ENCODE results near the gene FAM217B. TPM values are rescaled to one million over a fixed set of nuclear protein-coding genes. Genes with fewer than 3 reads are reported as not detected.

FAM217B gene
- total and polyA plus RNA-seq, 2 of the 8 experiments (the other 6 are each of a cell fraction or from before 2014, with no cell fraction given): 5.4 to 28.5 TPM

- no peak overlapping the region for H3K14ac ChIP-seq (ENCODE audit: insufficient read length)
- H2BK20ac ChIP-seq (ENCODE audit: low read length): no peak overlapping the region
- no peak overlapping the region for H2AFZ ChIP-seq (ENCODE audit: low read length)
- no peak overlapping the region for H4K8ac ChIP-seq (ENCODE audit: extremely low read depth, insufficient read depth, low read length)
- H2BK15ac ChIP-seq (ENCODE audit: low read length): no peak overlapping the region
- no peak overlapping the region for H2BK5ac ChIP-seq (ENCODE audit: low read depth, low read length)
- no peak overlapping the region for H4K5ac ChIP-seq (ENCODE audit: insufficient read length, low read depth, low read length)
- no peak overlapping the region for H3K4ac ChIP-seq (replicated peaks; ENCODE audit: insufficient read length, low read depth, low read length)
- DNase-seq (ENCODE audit: low read depth in 1 of 2, low spot score in 2 of 2): no peak
- H3K27me3 ChIP-seq (replicated peaks in 1 of 4; ENCODE audit: control insufficient read depth in 3 of 4, extremely low read depth in 1 of 4, insufficient read depth in 3 of 4, low read length in 3 of 4): peaks cover 0 to 1% (median 0%) of the 10 kb centered on the region in 4 experiments; a peak in 1 of 7 replicates
- no peaks in the 10 kb centered on the region for H3K79me1 ChIP-seq (ENCODE audit: low read depth, low read length)
- no peak overlapping the region for H2BK12ac ChIP-seq (ENCODE audit: low read depth, low read length)
- no peak overlapping the region for H3K27ac ChIP-seq (ENCODE audit: low read depth, low read length)
- no peak overlapping the region for H3K56ac ChIP-seq (replicated peaks; ENCODE audit: insufficient read length, low read depth, low read length)
- no peak overlapping the region for H2AK5ac ChIP-seq (ENCODE audit: low read depth, low read length)
- no peaks in the 10 kb centered on the region for H3K79me2 ChIP-seq (ENCODE audit: control insufficient read depth in 1 of 2, insufficient read depth in 2 of 2, low read length in 2 of 2)
- FAIRE-seq: no peak
- no peaks in the 10 kb centered on the region for H3K36me3 ChIP-seq (ENCODE audit: control insufficient read depth in 2 of 4, insufficient read depth in 4 of 4, low read length in 3 of 4)
- no peak overlapping the region for H2BK120ac ChIP-seq (replicated peaks; ENCODE audit: low read depth, low read length)
- no peaks in the 10 kb centered on the region for H4K20me1 ChIP-seq (replicated peaks in 1 of 2; ENCODE audit: control insufficient read depth in 1 of 2, insufficient read depth in 2 of 2, low read length in 2 of 2)
- CTCF ChIA-PET (ENCODE audit: partially characterized antibody): no interaction called here
- WGBS, 2 experiments (ENCODE audit: extremely low coverage in 1 of 2, insufficient coverage in 1 of 2, insufficient read length in 1 of 2, insufficient replicate concordance in 2 of 2, low coverage in 1 of 2, low lambda C conversion rate in 2 of 2, missing lambda C conversion rate in 1 of 2): 71% methylated on average over 1 of the region's 1 CpG; no CpG with 5 or more reads in 1 of the 2 experiments
- no peak overlapping the region for H3K18ac ChIP-seq (ENCODE audit: extremely low read depth, low read length)
- no peak overlapping the region for H4K91ac ChIP-seq (replicated peaks; ENCODE audit: insufficient read length, low read length)
- no peaks in the 10 kb centered on the region for H3K23me2 ChIP-seq (ENCODE audit: low read depth, low read length)
- H3K4me3 ChIP-seq (ENCODE audit: extremely low read depth in 1 of 4, insufficient read depth in 2 of 4, low read depth in 3 of 4, low read length in 4 of 4): no peak overlapping the region
- POLR2A ChIA-PET (ENCODE audit: partially characterized antibody): no interaction called here
- no peaks in the 10 kb centered on the region for H3K9me3 ChIP-seq (ENCODE audit: insufficient read depth in 2 of 2, low read depth in 1 of 2, low read length in 1 of 2)
- H3K9ac ChIP-seq (replicated peaks in 1 of 4; ENCODE audit: extremely low read depth in 1 of 4, low read depth in 3 of 4, low read length in 3 of 4): no peak overlapping the region
- no peaks in the 10 kb centered on the region for H3K4me1 ChIP-seq (replicated peaks in 1 of 4; ENCODE audit: control insufficient read depth in 3 of 4, insufficient read depth in 4 of 4, low read length in 3 of 4)
- no peak overlapping the region for H3K4me2 ChIP-seq (ENCODE audit: insufficient read depth in 1 of 2, low read depth in 2 of 2, low read length in 2 of 2)
- H3K23ac ChIP-seq (ENCODE audit: insufficient read length): no peak overlapping the region
- TF ChIP-seq SAP30 (IDR thresholded peaks at IDR 0.05; ENCODE audit: insufficient read depth, insufficient replicate concordance, low read length) (no peak), SP4 (IDR thresholded peaks at IDR 0.05; ENCODE audit: low read length) (no peak), CEBPB (IDR thresholded peaks at IDR 0.05; ENCODE audit: low read depth, low read length) (no peak), POU5F1 (IDR thresholded peaks at IDR 0.05; ENCODE audit: low read depth, low read length) (no peak), PHF8 (conservative IDR thresholded peaks at IDR 0.05; ENCODE audit: low read depth, low read length) (no peak), RXRA (IDR thresholded peaks at IDR 0.05; ENCODE audit: insufficient read depth, low read depth, low read length) (no peak), TAF7 (optimal IDR thresholded peaks at IDR 0.05; ENCODE audit: borderline replicate concordance, low read depth, low read length) (no peak), USF2 (IDR thresholded peaks at IDR 0.05; ENCODE audit: low read length) (no peak), RNF2 (IDR thresholded peaks at IDR 0.05; ENCODE audit: borderline replicate concordance, low read depth, low read length, missing control alignments, poor library complexity, severe bottlenecking) (no peak), ZNF274 (IDR thresholded peaks at IDR 0.05; ENCODE audit: borderline replicate concordance, extremely low read depth, low read length) (no peak), YY1 (IDR thresholded peaks at IDR 0.05; ENCODE audit: low read depth, low read length) (no peak), TAF1 (IDR thresholded peaks at IDR 0.05; ENCODE audit: low read depth, low read length) (no peak), KDM1A (IDR thresholded peaks at IDR 0.05; ENCODE audit: borderline replicate concordance, low read length) (no peak), SIRT6 (IDR thresholded peaks at IDR 0.05; ENCODE audit: low read length) (no peak)
Measured at GRCh38 chr20:59925359-59925758, 14.8 kb upstream of the FAM217B start.

Measured in H1 (cell line).